Tibial nerve (tissue), 3 donors: Measurements from ENCODE around the gene MLN.
"Not testable (repeated sequence)": the region's sequence is repeated elsewhere in the genome, so short reads cannot be mapped to it uniquely, and the experiment has no call there.

ENCODE experiments used
- CTCF ChIP-seq, 5 experiments: fragments of 200-600 bp in 3 of 5; fragments of 450-650 bp in 2 of 5; sonication (generic) in 3 of 5; IDR thresholded peaks; one replicate each; pipeline ENCODE4 v1.5.1; 2016 to 2019; ENCODE audit warnings: antibody characterized with exemption in 5 of 5, mild to moderate bottlenecking in 3 of 5, moderate library complexity in 2 of 5
- POLR2A ChIP-seq, 2 donors: fragments of 450-650 bp; IDR thresholded peaks; one replicate each; pipeline ENCODE4 v1.6.1; 2017; ENCODE audit warnings: antibody characterized with exemption in 2 of 2, mild to moderate bottlenecking in 2 of 2, moderate library complexity in 2 of 2

GRCh38 chr6:33831725-33832124 is 27.9 kb upstream of the MLN start:
- not testable (repeated sequence) for TF ChIP-seq CTCF, POLR2A (IDR thresholded peaks at IDR 0.05)
